ENCODE data around the gene BBS9. TPM values are rescaled to one million over a fixed set of nuclear protein-coding genes. Genes with fewer than 3 reads are reported as not detected.

The BBS9 gene
- total RNA-seq, 2 experiments from 2014 or later, result 6.0 to 7.7 TPM

DNA sequence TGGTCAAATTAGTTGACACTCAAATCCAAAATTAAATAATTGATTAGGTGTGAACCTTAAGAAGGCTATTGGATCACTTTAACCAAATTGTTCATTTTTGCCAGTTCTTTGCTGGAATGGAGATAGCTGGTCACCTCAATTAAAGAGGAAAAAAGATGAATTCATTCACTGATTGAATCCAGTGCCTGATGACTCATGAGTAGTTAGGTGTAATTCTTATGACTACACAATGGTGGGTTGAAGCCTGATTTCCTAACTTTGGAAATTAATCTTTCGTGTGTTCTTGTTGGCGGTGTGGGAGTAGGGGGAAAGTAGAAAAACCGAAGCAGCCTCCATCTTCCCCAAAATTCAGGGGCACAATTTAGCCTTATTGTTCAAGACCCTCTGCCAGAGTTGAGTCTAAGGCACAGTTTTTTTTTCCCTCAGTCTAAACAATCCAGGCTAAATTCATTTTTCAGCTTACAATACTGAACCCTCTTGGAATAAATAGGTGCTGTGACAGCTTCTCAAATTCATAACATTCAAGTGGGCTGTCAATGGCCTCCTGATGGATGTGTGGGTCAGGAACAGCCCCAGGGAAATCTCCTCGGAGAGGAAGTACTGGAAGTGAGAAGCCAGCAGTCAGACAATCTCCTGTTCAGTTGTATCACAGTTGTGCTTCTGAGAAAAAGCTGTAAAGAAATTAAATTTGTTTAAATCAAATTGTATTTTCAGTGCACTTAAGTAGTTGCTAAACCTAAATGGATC lies 356.6 kb downstream of the BBS9 start:
- Mint-ChIP-seq H3K4me3 (no peak overlapping the region), H3K27ac (no peak overlapping the region), H3K9me3 (peaks cover 4% of the 10 kb centered on the region), H3K27me3 (no peaks in the 10 kb centered on the region), H3K36me3 (ENCODE audit: low read depth) (peaks cover 5% of the 10 kb centered on the region), H3K4me1 (ENCODE audit: low read depth) (no peaks in the 10 kb centered on the region)
- ChIA-PET POLR2A (no interaction called here), CTCF (no interaction called here)
- TF ChIP-seq, protein P1, sequence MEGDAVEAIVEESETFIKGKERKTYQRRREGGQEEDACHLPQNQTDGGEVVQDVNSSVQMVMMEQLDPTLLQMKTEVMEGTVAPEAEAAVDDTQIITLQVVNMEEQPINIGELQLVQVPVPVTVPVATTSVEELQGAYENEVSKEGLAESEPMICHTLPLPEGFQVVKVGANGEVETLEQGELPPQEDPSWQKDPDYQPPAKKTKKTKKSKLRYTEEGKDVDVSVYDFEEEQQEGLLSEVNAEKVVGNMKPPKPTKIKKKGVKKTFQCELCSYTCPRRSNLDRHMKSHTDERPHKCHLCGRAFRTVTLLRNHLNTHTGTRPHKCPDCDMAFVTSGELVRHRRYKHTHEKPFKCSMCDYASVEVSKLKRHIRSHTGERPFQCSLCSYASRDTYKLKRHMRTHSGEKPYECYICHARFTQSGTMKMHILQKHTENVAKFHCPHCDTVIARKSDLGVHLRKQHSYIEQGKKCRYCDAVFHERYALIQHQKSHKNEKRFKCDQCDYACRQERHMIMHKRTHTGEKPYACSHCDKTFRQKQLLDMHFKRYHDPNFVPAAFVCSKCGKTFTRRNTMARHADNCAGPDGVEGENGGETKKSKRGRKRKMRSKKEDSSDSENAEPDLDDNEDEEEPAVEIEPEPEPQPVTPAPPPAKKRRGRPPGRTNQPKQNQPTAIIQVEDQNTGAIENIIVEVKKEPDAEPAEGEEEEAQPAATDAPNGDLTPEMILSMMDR (IDR thresholded peaks at IDR 0.05), result no peak
- DNase-seq, result no peak
- no peak for ATAC-seq
- intact Hi-C loops (cut with micrococcal nuclease), result no loop called here

DNA sequence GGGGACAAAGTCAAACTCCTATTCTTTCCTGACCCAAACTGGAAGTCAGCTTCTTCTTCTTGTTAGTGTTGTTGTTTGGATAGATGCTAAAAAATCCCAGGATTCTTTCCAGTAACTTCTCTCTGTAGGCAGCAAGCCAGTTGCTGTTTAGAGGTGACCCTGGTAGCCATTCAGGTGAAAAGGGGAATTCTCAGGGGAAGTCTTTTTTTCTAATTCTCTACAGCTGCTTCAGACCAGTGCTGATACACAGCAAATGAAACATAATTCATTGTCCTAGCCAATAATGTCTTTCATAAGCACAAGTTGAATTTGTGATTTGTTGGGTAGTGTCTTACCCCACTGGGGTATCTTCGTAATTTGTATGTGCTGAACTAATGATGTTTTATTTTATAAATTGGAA lies 357.3 kb downstream of the BBS9 start:
- H3K27ac Mint-ChIP-seq, result no peak overlapping the region
- H3K9me3 Mint-ChIP-seq, result peaks cover 4% of the 10 kb centered on the region
- no peak overlapping the region for H3K4me3 Mint-ChIP-seq
- DNase-seq (no peak), ATAC-seq (no peak)
- POLR2A ChIA-PET, result no interaction called here
- TF ChIP-seq, protein P1 (IDR thresholded peaks at IDR 0.05), result no peak
- CTCF ChIA-PET, result no interaction called here
- H3K27me3 Mint-ChIP-seq, result no peaks in the 10 kb centered on the region
- intact Hi-C loops (cut with micrococcal nuclease), result no loop called here
- no peaks in the 10 kb centered on the region for H3K4me1 Mint-ChIP-seq (ENCODE audit: low read depth)
- peaks cover 5% of the 10 kb centered on the region for H3K36me3 Mint-ChIP-seq (ENCODE audit: low read depth)

DNA sequence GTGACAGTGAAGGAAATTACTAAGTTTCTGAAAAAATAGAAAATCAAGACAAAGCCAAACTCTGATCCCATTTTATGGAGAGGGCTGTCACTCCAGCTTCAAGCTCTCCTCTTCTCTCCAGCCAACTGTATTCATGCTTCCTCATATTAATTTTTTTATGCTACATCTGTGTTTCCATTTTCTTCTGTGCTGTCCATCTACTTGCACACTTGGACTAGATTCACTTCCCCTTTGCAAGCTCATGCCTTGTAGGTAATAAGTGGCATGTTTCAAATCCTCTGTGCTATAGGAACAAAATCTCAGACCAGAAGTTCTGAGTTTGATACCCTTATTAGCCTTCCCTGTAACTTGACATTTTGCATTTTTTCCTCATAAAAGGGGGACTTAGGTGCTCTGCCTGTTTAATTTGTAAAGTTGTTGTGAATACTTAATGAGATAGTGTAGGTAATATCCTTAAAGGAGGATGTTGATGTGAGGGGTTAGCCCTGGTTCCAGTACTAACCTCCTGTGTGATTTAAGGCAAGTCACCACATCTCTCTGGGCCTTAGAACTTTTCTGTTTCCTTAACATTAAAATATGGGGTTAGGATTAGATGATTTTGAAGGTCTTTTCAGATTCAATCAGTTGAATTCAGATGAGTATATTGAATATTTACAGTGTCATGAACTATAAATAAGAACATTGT lies 358.8 kb downstream of the BBS9 start:
- H3K4me1 Mint-ChIP-seq (ENCODE audit: low read depth), result no peaks in the 10 kb centered on the region

GRCh38 chr7:33494474-33494873 lies 365.1 kb downstream of the BBS9 start:
- no peak for ATAC-seq
- TF ChIP-seq, protein P1 (IDR thresholded peaks at IDR 0.05), result no peak
- H3K4me1 Mint-ChIP-seq (ENCODE audit: low read depth), result no peaks in the 10 kb centered on the region
- H3K27me3 Mint-ChIP-seq, result no peaks in the 10 kb centered on the region
- intact Hi-C loops (cut with micrococcal nuclease), result no loop called here
- H3K4me3 Mint-ChIP-seq, result no peak overlapping the region
- no peaks in the 10 kb centered on the region for H3K36me3 Mint-ChIP-seq (ENCODE audit: low read depth)
- ChIA-PET CTCF (no interaction called here), POLR2A (no interaction called here)
- no peak for DNase-seq
- no peaks in the 10 kb centered on the region for H3K9me3 Mint-ChIP-seq
- no peak overlapping the region for H3K27ac Mint-ChIP-seq

More for the DNA sequence above, 358.8 kb downstream of the BBS9 start:
- ChIA-PET CTCF (no interaction called here), POLR2A (no interaction called here)
- Mint-ChIP-seq H3K4me3 (no peak overlapping the region), H3K27ac (no peak overlapping the region), H3K27me3 (no peaks in the 10 kb centered on the region), H3K36me3 (ENCODE audit: low read depth) (peaks cover 5% of the 10 kb centered on the region), H3K9me3 (peaks cover 4% of the 10 kb centered on the region)
- TF ChIP-seq, protein P1 (IDR thresholded peaks at IDR 0.05), result no peak
- no peak for DNase-seq
- no peak for ATAC-seq
- intact Hi-C loops (cut with micrococcal nuclease), result no loop called here

DNA sequence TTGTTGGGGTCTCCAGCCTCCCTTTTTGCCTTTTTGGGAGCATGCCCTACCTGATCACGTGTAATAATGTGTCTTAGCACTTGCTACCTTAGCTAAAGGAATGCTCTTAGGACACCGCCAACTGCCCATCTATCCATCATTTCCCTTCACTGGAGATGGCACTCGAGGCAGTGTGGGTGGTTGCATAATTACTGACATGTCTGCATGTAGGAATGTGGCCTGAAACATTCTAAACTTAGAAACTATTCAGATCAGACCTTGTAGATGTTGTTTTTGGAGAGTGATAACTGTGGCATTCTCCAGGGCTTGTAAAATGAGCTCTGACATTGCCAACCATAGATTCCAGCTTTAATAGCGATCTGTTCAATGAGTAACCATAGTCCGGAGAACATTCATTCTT lies 365.8 kb downstream of the BBS9 start:
- TF ChIP-seq, protein P1 (IDR thresholded peaks at IDR 0.05), result no peak
- H3K9me3 Mint-ChIP-seq, result no peaks in the 10 kb centered on the region
- no peak overlapping the region for H3K4me3 Mint-ChIP-seq
- H3K4me1 Mint-ChIP-seq (ENCODE audit: low read depth), result no peaks in the 10 kb centered on the region
- ATAC-seq, result no peak
- CTCF ChIA-PET, result no interaction called here
- DNase-seq, result no peak
- no peaks in the 10 kb centered on the region for H3K27me3 Mint-ChIP-seq
- intact Hi-C loops (cut with micrococcal nuclease), result no loop called here
- POLR2A ChIA-PET, result no interaction called here
- no peaks in the 10 kb centered on the region for H3K36me3 Mint-ChIP-seq (ENCODE audit: low read depth)
- H3K27ac Mint-ChIP-seq, result no peak overlapping the region
